DMS53 treated with DMSO at 0.1 percent for 48 hours (cell line): ENCODE measurements around the gene HMG20A.

Experiments
- DNase-seq: peaks from one replicate; lab custom pipeline; 2025; ENCODE audit not compliant: unreplicated experiment; lab: John Stamatoyannopoulos, UW

The HMG20A gene

DNA sequence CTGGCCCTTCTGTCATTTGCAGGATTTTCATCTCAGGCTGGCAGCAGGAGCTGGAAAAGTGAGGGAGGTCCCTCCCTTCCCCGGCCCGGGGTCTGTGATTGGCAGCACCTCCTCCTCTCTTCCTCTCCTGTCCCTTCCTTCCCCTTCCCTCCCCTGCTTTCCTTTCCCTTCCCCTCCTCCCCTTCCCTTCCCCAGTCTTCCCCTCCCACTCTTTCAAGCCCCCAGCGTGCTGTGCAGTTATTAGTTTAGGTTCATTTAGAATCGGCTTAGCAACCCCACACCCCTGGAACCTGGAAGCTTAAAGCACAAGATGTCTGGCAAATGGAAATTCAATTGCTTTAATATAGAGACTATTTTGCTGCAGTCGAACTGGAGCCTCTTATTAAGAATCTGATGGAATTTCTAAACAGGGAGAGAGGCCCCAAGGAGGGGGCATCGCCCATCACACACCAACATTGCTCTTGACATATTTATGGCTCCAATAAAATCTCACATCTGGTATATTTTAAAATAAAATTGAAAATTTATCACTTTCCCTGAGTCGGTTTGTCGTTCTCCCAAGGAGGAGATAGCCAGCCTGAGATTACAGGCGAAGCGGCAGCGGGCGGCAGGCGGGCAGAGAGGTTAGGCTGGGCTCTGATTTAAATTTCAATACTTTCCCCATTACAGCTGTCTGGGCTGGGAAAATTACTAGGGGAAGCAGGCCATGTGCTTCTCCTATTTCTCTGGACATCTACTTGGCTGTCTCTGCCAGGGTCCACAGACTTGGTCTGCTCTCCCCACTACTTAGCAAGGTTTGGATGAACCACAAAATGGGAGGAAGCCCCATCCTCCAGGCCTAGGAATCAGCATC is 113.1 kb downstream of the HMG20A start:
- DNase-seq = no peak
